GM21619 (cell line): ENCODE measurements around the gene UQCC5.

Source experiments
- ATAC-seq: cut with Tn5 transposase; IDR thresholded peaks from one replicate; pipeline ENCODE4 v1.9.1; 2021; ENCODE audit not compliant: unreplicated experiment

The UQCC5 gene

DNA sequence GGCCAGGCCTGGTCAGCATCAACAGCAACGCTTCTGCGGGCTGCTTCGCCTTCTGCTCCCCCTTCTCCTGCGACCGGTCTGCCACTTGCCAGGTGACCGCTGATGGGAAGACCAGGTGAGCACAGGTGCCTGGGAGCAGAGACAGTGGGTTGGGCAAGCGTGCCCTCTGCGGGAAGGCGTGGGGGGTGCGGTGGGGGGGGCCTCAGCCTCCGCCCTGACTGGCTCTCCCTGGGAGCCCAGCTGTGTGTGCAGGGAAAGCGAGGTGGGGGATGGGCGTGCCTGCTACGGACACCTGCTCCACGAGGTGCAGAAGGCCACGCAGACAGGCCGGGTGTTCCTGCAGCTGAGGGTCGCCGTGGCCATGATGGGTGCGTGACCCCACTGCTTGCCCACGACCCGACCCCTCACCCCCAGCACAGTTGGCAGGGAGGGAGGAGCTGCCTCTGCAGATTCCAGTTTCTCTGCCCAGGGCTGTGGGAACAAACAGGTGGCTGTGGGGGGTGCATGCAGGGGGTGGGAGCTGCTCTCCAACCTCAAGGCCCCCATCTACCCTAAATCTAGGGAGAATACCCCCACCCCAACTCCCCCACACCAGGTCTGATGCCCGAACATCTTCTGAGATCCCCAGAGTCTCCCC lies 32.5 kb upstream of the UQCC5 start:
- no peak for ATAC-seq

DNA sequence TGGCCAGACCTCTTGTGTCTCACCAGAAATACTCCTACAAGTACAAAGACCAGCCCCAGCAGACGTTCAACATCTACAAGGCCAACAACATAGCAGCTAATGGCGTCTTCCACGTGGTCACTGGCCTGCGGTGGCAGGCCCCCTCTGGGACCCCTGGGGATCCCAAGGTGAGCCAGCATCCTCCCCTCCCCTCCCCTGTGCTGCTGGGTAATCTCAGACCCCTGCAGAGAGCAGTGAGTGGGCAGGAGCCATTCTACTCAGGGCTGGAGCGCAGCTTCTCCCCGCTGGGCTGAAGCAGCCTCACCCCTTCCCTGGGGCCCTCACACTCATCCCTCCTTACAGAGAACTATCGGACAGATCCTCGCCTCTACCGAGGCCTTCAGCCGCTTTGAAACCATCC lies 31.4 kb upstream of the UQCC5 start:
- ATAC-seq, result no peak

DNA sequence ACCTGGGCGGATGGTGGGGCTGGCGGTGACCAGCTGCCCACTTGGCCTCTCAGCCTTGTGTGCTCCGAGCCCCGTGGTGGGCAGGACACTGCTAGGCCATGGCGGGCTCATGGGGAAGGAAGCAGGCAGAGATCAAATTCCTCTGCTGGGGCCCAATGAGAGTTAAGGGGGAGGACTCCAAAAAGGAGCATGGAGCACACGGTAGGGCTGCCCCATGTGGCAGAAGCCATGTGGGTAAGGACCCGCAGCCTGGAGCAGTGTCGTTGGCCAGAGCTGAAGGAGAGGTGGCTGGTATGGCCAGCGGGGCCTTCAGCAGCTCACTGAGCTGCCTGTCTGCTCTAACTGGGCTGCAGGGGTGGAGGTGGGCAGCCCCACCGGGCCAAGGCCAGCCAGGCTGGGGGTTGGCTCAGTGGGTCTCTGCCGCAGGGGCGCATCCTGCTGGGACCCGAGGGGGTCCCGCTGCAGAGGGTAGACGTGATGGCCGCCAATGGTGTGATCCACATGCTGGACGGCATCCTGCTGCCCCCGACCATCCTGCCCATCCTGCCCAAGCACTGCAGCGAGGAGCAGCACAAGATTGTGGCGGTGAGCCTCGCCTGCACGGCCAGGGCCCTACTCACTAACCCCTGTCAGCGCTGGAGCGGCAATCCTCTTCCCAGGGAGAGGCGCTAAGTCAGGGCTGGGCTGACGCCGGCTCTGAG lies 30.0 kb upstream of the UQCC5 start:
- ATAC-seq, result no peak

DNA sequence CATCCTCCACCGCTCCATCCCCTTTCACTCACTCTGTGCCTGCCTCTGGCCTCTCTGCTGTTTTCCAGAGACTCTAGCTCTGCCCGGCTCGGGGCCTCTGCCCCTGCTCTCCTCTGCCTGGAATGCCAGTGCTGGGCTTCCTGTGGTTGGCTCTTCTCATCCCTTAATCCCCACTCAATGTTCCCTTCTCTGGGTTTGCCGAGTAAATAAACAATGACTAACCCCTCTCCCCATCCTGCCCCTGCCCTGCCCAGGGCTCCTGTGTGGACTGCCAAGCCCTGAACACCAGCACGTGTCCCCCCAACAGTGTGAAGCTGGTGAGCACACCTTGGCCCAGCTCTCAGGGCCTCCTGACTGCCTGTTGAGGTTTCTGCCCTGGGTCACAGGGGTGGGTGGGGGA lies 29.0 kb upstream of the UQCC5 start:
- no peak for ATAC-seq

DNA sequence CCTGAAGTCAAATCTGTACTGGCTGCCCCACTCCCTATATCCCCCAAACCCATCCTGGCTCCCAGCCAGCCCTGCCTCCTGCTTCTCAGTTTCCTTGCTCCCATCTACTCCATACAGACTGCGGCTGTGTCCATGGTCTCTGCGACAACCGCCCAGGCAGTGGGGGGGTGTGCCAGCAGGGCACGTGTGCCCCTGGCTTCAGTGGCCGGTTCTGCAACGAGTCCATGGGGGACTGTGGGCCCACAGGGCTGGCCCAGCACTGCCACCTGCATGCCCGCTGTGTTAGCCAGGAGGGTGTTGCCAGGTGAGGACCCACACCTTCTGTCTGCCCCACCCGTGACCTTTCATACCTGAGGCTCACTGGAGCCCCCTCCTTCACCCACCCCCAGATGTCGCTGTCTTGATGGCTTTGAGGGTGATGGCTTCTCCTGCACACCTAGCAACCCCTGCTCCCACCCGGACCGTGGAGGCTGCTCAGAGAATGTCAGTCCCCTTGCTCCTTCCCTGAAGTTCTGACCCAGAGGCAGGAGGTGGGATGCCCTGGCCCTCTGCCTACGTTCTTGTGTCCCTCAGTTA lies 26.6 kb upstream of the UQCC5 start:
- ATAC-seq, result no peak

DNA sequence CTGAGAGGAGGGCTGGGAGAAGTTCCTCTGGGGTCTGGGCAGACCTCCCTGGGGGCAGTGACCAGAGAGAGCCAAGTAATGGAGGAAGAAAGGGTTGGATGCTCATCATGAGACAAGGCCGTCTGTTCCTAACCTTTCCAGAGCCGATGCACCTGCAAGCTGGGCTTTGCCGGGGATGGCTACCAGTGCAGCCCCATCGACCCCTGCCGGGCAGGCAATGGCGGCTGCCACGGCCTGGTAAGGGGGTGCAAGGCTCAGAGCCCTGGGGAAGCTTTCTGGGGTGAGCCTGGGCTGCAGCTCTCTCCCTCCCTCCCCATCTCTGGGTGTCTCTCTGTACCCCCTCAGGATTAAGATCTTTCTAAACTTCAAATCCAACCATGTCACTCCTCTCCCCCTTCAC lies 24.9 kb upstream of the UQCC5 start:
- ATAC-seq, result no peak

DNA sequence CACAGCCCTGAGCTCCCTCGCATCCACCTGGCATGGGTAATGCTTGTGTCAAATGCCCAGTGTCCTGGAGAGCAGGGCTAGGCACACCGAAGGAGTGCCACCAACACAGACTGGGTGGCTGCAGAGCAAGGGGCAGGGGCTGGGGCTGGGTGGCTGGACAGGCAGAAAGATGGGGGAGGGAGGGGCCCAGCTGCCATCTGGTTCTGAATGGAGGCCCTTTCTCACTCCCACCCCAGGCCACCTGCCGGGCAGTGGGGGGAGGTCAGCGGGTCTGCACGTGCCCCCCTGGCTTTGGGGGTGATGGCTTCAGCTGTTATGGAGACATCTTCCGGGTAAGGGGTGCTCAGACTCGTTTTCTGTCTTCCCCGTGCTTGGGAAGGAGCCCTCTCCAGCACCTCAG lies 24.3 kb upstream of the UQCC5 start:
- no peak for ATAC-seq

DNA sequence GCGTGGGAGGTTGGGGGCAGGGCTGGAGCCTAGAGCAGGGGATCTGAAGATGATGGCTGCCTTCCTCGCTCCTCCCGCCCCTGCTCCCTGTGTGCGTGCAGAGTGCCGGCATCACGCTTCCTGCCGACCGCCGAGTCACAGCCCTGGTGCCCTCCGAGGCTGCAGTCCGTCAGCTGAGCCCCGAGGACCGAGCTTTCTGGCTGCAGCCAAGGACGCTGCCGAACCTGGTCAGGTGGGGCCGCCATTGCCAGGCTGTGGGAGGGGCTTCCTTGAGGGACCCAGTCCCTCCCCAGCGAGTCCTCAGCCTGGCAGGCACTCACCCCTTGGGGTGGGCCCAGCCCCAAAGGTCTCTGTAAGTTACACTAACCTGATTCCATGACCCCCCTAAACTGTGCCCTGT lies 23.7 kb upstream of the UQCC5 start:
- ATAC-seq, result no peak

DNA sequence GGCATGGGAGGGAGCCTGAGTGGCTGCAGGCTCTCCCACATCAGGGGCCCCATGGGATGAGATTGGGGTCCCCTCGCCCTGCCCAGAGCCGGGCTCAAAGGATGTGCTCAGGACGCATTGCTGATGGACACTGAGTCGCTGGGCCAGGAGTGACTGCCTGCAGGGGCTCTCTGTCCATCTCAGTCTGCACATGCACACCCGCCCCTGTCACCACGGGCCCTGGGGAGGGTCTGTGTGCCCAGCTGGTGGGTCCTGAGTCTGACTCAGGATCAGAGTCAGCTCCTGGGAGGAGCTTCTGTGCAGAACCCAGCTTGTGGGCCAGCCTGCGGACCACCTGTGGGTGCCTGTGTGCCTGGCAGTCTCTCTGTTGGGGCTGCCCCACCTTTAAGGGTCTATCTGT lies 23.1 kb upstream of the UQCC5 start:
- ATAC-seq, result no peak

DNA sequence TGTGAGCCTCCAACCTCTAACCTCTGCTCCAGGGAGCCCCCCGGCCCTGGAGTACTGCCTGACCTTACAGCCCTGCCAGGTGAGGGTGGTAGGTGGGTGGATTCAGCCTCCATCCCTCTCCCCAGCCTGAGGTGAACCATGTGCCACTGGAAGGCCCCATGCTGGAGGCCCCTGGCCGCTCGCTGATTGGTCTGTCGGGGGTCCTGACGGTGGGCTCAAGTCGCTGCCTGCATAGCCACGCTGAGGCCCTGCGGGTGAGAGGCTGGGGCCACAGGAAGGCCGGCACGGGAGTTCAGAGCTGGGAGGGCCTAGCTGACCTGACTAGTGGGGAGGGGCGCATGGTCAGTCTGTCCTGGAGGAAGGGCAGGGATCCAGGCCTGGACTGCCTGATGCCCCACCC lies 21.8 kb upstream of the UQCC5 start:
- no peak for ATAC-seq

DNA sequence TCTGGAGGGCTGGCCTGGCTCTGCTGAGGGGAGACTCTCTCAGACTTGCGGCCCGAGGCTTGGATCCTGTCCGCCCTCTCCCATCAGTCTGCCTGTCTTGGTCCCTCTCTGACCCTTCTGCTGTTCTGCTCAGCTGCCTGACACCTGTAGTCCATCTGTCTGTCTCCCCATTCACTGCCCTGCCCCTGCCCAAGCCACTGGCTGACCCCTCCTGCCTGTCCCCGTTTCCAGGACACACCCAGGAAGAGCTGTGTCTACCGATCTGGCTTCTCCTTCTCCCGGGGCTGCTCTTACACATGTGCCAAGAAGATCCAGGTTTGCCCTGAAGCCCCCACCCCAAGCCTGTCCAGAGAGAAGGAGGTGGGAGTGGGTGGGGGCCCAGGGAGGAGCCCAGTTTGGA lies 21.2 kb upstream of the UQCC5 start:
- ATAC-seq, result no peak

DNA sequence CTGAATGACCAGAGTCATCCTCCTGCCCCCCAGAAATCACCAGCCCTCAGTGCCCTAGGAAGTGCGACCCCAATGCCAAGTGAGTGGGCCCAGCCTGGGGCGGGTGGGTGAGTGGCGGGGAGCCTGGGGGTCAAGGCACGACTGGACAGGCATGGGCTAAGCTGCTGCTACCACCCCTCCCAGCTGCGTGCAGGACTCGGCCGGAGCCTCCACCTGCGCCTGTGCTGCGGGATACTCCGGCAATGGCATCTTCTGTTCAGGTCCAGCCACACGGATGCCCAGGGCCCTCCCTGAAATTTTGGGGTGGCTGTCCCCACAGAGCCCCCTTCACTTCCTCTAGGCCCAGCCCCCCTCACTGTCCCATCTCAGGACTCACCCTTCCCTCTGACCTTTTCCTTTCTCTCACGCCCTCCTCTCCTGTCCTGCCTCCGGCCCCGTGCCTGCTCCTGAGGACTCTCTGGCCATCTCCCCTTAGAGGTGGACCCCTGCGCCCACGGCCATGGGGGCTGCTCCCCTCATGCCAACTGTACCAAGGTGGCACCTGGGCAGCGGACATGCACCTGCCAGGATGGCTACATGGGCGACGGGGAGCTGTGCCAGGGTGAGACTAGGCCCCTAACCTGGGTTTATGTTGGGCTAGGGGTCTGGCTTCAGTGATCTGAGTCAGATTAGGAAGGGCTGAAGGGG lies 19.8 kb upstream of the UQCC5 start:
- ATAC-seq, result no peak

DNA sequence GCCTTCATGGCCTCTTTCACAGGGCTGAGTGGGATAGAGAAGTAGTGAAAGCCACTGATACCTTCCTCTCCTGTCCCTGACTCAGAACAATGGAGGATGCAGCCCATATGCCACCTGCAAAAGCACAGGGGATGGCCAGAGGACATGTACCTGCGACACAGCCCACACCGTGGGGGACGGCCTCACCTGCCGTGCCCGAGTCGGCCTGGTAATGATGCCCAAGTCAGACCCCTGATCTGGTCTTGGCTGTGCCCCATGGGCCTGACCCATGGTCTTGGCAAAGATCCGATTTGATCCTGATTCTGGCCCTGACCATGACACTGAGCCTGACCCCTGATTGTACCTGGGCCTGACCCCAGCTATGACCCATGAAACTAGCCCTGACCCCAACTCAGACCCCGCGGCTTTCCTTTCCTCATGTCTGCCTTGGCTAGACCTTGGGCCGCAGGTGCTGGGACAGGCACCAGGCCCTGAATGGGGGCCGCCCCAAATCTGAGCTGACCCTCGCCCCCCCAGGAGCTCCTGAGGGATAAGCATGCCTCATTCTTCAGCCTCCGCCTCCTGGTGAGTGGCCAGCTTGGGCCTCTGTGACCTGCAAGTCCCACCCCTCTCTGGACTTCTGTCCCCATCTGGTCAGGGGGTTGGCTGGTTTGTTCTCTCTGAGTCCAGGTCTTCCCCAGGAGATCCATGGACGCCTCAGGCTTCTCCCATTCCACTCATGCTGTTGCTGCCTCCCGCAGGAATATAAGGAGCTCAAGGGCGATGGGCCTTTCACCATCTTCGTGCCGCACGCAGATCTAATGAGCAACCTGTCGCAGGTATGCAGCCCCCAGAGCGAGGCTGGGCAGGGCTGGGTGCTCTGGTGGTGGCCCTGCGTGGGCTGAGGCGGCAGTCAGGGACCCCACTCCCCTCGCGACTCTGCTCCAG lies 18.3 kb upstream of the UQCC5 start:
- ATAC-seq, result no peak

DNA sequence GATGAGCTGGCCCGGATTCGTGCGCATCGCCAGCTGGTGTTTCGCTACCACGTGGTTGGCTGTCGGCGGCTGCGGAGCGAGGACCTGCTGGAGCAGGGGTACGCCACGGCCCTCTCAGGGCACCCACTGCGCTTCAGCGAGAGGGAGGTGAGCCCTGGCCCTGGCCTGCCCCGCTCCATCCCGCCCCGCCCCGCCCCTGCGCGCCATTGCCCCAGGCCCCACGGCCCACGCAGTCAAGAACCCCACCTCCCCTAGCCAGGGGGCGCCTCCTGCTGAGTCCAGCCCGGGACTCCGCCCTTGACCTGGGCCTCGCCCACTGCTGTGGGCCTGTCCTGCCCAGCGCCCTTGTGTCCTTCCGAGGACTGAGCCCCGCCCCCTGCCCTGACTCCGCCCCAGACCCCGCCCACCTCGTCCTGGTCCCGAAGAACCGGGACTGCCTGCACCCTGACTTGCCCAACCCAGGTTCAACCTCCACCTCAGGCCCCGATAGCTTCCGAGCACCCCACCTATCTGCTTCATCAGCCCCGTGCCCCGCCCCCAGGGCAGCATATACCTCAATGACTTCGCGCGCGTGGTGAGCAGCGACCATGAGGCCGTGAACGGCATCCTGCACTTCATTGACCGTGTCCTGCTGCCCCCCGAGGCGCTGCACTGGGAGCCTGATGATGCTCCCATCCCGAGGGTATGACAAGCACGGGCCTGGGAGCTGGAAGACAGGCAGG lies 17.5 kb upstream of the UQCC5 start:
- ATAC-seq, result no peak

DNA sequence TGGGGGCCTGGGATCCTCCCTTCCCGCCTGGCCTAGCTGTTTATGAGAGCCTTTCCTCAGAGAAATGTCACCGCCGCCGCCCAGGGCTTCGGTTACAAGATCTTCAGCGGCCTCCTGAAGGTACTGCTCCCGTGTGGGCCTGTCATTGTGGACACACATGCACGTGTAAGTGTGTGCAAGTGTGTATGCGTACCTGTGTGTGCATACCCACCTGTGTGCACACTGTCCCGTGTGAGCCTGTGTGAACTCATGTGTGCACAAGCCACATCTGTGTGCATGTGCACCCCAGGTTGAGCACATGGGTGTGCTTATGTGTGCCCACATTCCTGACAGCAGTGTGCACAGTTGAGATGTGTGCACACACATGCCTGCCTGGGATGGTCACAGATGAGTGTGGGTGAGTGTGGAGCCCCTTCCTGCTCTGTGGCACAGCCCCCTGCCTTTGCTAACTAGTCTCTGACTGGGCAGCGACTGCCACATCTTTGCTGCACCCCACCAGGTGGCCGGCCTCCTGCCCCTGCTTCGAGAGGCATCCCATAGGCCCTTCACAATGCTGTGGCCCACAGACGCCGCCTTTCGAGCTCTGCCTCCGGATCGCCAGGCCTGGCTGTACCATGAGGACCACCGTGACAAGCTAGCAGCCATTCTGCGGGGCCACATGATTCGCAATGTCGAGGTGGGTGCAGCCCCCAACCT lies 16.8 kb upstream of the UQCC5 start:
- ATAC-seq, result no peak

DNA sequence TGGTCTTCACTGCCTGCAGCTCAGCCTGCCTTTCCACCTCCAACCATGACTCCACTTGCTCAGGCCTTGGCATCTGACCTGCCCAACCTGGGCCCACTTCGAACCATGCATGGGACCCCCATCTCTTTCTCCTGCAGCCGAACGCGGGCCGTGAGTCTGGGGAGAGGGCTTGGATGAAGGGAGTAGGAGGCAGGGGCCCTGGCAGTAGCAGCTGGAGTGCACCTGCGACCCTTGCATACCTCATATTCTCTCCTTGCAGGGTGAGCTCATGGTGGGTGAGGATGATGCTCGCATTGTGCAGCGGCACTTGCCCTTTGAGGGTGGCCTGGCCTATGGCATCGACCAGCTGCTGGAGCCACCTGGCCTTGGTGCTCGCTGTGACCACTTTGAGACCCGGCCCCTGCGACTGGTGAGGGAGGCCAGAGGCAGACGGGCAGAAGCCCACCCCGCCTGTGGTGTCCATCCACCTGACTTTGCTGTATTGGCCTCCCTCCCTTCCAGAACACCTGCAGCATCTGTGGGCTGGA lies 16.2 kb upstream of the UQCC5 start:
- no peak for ATAC-seq

DNA sequence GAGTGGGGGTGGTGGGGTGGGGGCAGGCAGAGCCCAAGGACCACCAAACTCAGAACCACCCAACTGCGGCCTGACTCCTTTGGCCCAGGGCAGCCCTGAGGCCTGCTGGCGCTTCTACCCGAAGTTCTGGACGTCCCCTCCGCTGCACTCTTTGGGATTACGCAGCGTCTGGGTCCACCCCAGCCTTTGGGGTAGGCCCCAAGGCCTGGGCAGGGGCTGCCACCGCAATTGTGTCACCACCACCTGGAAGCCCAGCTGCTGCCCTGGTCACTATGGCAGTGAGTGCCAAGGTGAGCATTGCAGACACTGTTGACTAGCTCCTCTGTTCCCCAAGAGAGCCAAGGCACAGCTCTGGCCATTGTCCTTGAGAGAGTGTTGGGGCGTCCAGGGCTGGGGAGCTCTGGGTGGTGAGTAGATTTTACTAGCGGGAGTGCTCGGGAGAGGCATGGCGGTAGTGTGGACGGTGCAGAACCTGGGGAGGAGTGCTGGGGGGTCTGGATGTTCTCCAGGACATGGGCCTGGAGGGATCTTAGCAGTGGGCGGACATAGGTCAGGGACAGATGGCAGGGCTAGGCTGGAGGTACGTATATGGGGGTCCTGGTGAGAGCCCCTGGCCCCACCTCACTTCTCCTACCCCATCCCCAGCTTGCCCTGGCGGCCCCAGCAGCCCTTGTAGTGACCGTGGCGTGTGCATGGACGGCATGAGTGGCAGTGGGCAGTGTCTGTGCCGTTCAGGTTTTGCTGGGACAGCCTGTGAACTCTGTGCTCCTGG lies 15.5 kb upstream of the UQCC5 start:
- ATAC-seq, result no peak

DNA sequence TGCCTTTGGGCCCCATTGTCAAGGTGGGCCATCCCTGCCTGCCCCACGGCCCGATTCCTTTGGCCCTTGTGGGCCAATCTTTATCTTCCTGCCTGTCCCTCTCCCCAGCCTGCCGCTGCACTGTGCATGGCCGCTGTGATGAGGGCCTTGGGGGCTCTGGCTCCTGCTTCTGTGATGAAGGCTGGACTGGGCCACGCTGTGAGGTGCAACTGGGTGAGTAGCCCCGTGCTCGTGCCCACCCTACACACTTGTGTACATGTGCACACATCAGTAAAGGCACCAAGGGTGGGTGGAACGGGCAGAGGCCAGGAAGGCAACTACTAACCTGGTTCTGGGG lies 14.9 kb upstream of the UQCC5 start:
- no peak for ATAC-seq
